SK-N-SH (cell line): Measurements from ENCODE around the gene TRAM2. TPM values are rescaled to one million over a fixed set of nuclear protein-coding genes. Genes with fewer than 3 reads are reported as not detected.

Source experiments
- CTCF ChIA-PET: fragments of 300-600, 350-600 bp; formaldehyde crosslinking; extraction: SDS; loops from one replicate; lab custom pipeline; 2021; lab: Yijun Ruan, JAX
- POLR2A ChIA-PET: fragments of 350-600 bp; sonication (Branson Sonifier 250); formaldehyde crosslinking; extraction: SDS; loops from one replicate; lab custom pipeline; 2020; ENCODE audit warnings: antibody characterized with exemption, inconsistent platforms; lab: Yijun Ruan, JAX
- DNase-seq: peaks from one replicate; pipeline ENCODE4 v3.0.0; 2012
- H2AFZ ChIP-seq: fragments of 200-600 bp; sonication (generic); 2 replicates; pipeline ENCODE4 v1.8.1; 2016; ENCODE audit warnings: antibody characterized with exemption, mild to moderate bottlenecking, low read depth
- H3F3A ChIP-seq: fragments of 200-600 bp; sonication (generic); replicated peaks from 2 replicates; pipeline ENCODE3; 2016; ENCODE audit warnings: antibody characterized with exemption, mild to moderate bottlenecking; ENCODE audit not compliant: insufficient read depth
- H3K27ac ChIP-seq, 2 experiments: fragments of 200-500 bp in 1 of 2; fragments of 200-600 bp in 1 of 2; sonication (Bioruptor generic) in 1 of 2; sonication (generic), shearing (Covaris generic) in 1 of 2; 2 replicates each; pipeline versions ENCODE4 v1.5.1 to v1.6.1; 2014 to 2016; ENCODE audit warnings: low read depth in 2 of 2, inconsistent platforms in 1 of 2, low read length in 1 of 2, mild to moderate bottlenecking in 1 of 2, mixed read lengths in 1 of 2
- H3K27me3 ChIP-seq: fragments of 200-600 bp; sonication (generic), shearing (Covaris generic); 2 replicates; pipeline ENCODE4 v1.6.1; 2016; ENCODE audit warnings: mixed run types; ENCODE audit not compliant: insufficient read depth
- H3K36me3 ChIP-seq, 2 experiments: fragments of 200-500 bp in 1 of 2; fragments of 200-600 bp in 1 of 2; sonication (Bioruptor generic) in 1 of 2; sonication (generic) in 1 of 2; replicated peaks in 1 of 2; 2 replicates each; pipeline versions ENCODE3 to v1.5.1; 2014 to 2016; ENCODE audit warnings: low read length in 1 of 2, mild to moderate bottlenecking in 1 of 2; ENCODE audit not compliant: insufficient read depth in 2 of 2, control insufficient read depth in 1 of 2
- H3K4me1 ChIP-seq, 2 experiments: fragments of 200-500 bp in 1 of 2; fragments of 200-600 bp in 1 of 2; sonication (Bioruptor generic) in 1 of 2; sonication (generic), shearing (Covaris generic) in 1 of 2; 2 replicates each; pipeline versions ENCODE4 v1.5.1 to v1.6.1; 2014 to 2016; ENCODE audit warnings: low read depth in 1 of 2, low read length in 1 of 2, mixed run types in 1 of 2; ENCODE audit not compliant: insufficient read depth in 2 of 2, control insufficient read depth in 1 of 2
- H3K4me2 ChIP-seq: fragments of 200-600 bp; sonication (generic), shearing (Covaris generic); 2 replicates; pipeline ENCODE4 v1.6.1; 2017; ENCODE audit warnings: mixed run types
- H3K4me3 ChIP-seq, 2 experiments: fragments of 200-500 bp in 1 of 2; fragments of 200-600 bp in 1 of 2; sonication (Bioruptor generic) in 1 of 2; sonication (generic), shearing (Covaris generic) in 1 of 2; 2 replicates each; pipeline versions ENCODE4 v1.5.1 to v1.8.1; 2014 to 2016; ENCODE audit warnings: low read depth in 2 of 2, inconsistent platforms in 1 of 2, low read length in 1 of 2, mild to moderate bottlenecking in 1 of 2, mixed read lengths in 1 of 2, moderate library complexity in 1 of 2
- H3K79me2 ChIP-seq: fragments of 200-600 bp; sonication (generic); 2 replicates; pipeline ENCODE4 v1.8.1; 2017; ENCODE audit warnings: mild to moderate bottlenecking; ENCODE audit not compliant: insufficient read depth
- H3K9ac ChIP-seq: fragments of 200-600 bp; sonication (generic); 2 replicates; pipeline ENCODE4 v1.6.1; 2017; ENCODE audit warnings: mixed run types
- H3K9me2 ChIP-seq: fragments of 200-600 bp; sonication (generic); 2 replicates; pipeline ENCODE4 v1.6.1; 2017; ENCODE audit warnings: mixed run types
- H3K9me3 ChIP-seq: fragments of 200-600 bp; sonication (generic); 2 replicates; pipeline ENCODE4 v1.6.1; 2017; ENCODE audit warnings: mixed run types, mild to moderate bottlenecking, moderate library complexity
- H4K20me1 ChIP-seq: fragments of 200-600 bp; sonication (generic); 2 replicates; pipeline ENCODE4 v1.6.1; 2017; ENCODE audit warnings: mild to moderate bottlenecking, mixed run types; ENCODE audit not compliant: insufficient read depth
- CHD2 ChIP-seq: fragments of 150-350 bp; IDR thresholded peaks from 2 replicates; pipeline ENCODE4 v1.6.1; 2018; ENCODE audit warnings: low read length; ENCODE audit not compliant: partially characterized antibody
- EP300 ChIP-seq, 2 experiments: IDR thresholded peaks; 2 replicates each; pipeline versions ENCODE4 v1.4.0 to v1.6.1; 2012; ENCODE audit warnings: borderline replicate concordance in 1 of 2, low read depth in 1 of 2, low read length in 1 of 2
- GABPA ChIP-seq: IDR thresholded peaks from 2 replicates; pipeline ENCODE4 v1.4.0; 2012; ENCODE audit warnings: low read depth, mild to moderate bottlenecking
- GATA2 ChIP-seq: sonication (generic); formaldehyde crosslinking; IDR thresholded peaks from 2 replicates; pipeline ENCODE4 v1.5.0; 2020; ENCODE audit warnings: mild to moderate bottlenecking, missing genetic modification reagents
- JUND ChIP-seq: IDR thresholded peaks from 2 replicates; pipeline ENCODE4 v1.4.0; 2012
- MXI1 ChIP-seq: IDR thresholded peaks from 2 replicates; pipeline ENCODE4 v1.6.1; 2012; ENCODE audit warnings: mild to moderate bottlenecking, low read depth, low read length, improper control_type of control experiment
- NRF1 ChIP-seq: IDR thresholded peaks from 2 replicates; pipeline ENCODE4 v1.6.1; 2012; ENCODE audit warnings: low read depth, mild to moderate bottlenecking, low read length
- RAD21 ChIP-seq: IDR thresholded peaks from 2 replicates; pipeline ENCODE4 v1.6.1; 2012; ENCODE audit warnings: mild to moderate bottlenecking, low read length
- RCOR1 ChIP-seq: fragments of 150-350 bp; IDR thresholded peaks from 2 replicates; pipeline ENCODE4 v1.6.1; 2017; ENCODE audit warnings: antibody characterized with exemption, low read length
- WGBS: methylation state at CpG from one replicate; pipeline ENCODE4 v1.1.6; 2017; ENCODE audit warnings: low lambda C conversion rate; 5-methylcytosine and 5-hydroxymethylcytosine counted together
- polyA plus RNA-seq, 3 experiments: library from polyadenylated mRNA; depleted of rRNA; stranded (reverse); fragments of >200 nt; gene quantifications; 2 replicates each; pipeline ENCODE4 v1.2.3, GENCODE V29; 2012
- TF ChIP-seq, protein P1 (sequence below): fragments of 150-350 bp; IDR thresholded peaks from 2 replicates; pipeline ENCODE4 v1.6.1; 2017; ENCODE audit warnings: antibody characterized with exemption, low read length, low read depth, borderline replicate concordance
- TF ChIP-seq, protein P2 (sequence below): IDR thresholded peaks from 2 replicates; pipeline ENCODE4 v1.6.1; 2012; ENCODE audit warnings: mild to moderate bottlenecking, low read depth, low read length, moderate library complexity
- TF ChIP-seq, protein P3 (sequence below): IDR thresholded peaks from 2 replicates; pipeline ENCODE4 v1.4.0; 2012; ENCODE audit warnings: low read depth

Gene TRAM2
- polyA plus RNA-seq, 1 of the 3 experiments (the other 2 are of a cell fraction), result 26.4 TPM

DNA sequence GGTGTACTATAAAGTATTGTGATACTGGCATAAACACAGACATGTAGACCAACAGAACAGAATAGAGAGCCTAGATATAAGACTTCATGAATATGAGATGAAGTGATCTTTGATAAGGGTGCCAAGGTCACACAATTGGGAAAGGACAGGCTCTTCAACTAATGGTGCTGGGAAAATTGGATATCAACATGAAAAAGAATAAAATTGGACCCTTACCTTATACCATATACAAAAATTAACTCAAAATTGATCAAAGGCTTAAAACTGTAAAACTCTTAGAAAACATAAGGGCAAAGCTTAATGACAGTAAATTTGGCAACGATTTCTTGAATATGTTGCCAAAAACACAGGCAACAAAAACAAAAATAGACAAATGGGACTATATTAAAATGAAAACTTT lies 44.8 kb upstream of the TRAM2 start:
- Histone ChIP-seq H4K20me1 (no peaks in the 10 kb centered on the region), H3K36me3 (no peaks in the 10 kb centered on the region), H3F3A (no peaks in the 10 kb centered on the region), H3K79me2 (no peaks in the 10 kb centered on the region), H3K4me2 (no peak overlapping the region), H3K4me3 (no peak overlapping the region), H3K9me2 (no peaks in the 10 kb centered on the region), H3K4me1 (0 out of 4 replicates have a peak, but pooled peaks cover 0 to 6% of the 10 kb centered on the region in 2 experiments), H3K27me3 (no peaks in the 10 kb centered on the region), H3K27ac (no peak overlapping the region), H3K9ac (no peak overlapping the region), H3K9me3 (no peaks in the 10 kb centered on the region), H2AFZ (no peak overlapping the region)
- 30% methylated on average over 1 of the region's 1 CpG for WGBS
- TF ChIP-seq RAD21 (no peak), GABPA (no peak)
- TF ChIP-seq, protein P1, sequence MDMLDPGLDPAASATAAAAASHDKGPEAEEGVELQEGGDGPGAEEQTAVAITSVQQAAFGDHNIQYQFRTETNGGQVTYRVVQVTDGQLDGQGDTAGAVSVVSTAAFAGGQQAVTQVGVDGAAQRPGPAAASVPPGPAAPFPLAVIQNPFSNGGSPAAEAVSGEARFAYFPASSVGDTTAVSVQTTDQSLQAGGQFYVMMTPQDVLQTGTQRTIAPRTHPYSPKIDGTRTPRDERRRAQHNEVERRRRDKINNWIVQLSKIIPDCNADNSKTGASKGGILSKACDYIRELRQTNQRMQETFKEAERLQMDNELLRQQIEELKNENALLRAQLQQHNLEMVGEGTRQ, result no peak
- CTCF ChIA-PET, result interaction anchor here (1.6 kb wide), 1 partner anchor 24 kb away, joined by 4 read pairs; no protein-coding TSS in a partner anchor
- no peak for DNase-seq
- POLR2A ChIA-PET, result no interaction called here

DNA sequence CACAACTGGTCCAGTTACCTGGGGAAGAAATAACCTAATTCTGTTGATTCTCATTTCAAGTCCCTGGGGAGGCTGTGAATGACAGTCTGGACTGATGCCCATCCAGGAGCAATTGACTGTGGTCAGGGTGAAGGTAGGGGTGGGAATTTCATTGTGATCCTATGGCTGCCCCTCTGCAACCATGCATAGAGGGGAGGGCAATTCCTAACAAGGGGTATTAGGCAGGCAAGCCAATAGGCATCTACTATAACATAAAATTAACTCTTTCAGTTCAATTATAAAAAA lies 44.0 kb upstream of the TRAM2 start:
- no peaks in the 10 kb centered on the region for H3K79me2 ChIP-seq
- DNase-seq, result no peak
- CTCF ChIA-PET, result no interaction called here

More for the DNA sequence above, 44.0 kb upstream of the TRAM2 start:
- Histone ChIP-seq H3K36me3 (no peaks in the 10 kb centered on the region), H3K27ac (no peak overlapping the region), H3K4me1 (peaks cover 0 to 13% of the 10 kb centered on the region in 2 experiments; a peak in 1 of 4 replicates), H3K4me2 (no peak overlapping the region), H3K27me3 (no peaks in the 10 kb centered on the region), H3K9ac (no peak overlapping the region), H4K20me1 (no peaks in the 10 kb centered on the region), H3K4me3 (no peak overlapping the region), H3K9me2 (no peaks in the 10 kb centered on the region), H3F3A (peaks cover 6% of the 10 kb centered on the region), H3K9me3 (no peaks in the 10 kb centered on the region), H2AFZ (no peak overlapping the region)
- TF ChIP-seq, protein P2, sequence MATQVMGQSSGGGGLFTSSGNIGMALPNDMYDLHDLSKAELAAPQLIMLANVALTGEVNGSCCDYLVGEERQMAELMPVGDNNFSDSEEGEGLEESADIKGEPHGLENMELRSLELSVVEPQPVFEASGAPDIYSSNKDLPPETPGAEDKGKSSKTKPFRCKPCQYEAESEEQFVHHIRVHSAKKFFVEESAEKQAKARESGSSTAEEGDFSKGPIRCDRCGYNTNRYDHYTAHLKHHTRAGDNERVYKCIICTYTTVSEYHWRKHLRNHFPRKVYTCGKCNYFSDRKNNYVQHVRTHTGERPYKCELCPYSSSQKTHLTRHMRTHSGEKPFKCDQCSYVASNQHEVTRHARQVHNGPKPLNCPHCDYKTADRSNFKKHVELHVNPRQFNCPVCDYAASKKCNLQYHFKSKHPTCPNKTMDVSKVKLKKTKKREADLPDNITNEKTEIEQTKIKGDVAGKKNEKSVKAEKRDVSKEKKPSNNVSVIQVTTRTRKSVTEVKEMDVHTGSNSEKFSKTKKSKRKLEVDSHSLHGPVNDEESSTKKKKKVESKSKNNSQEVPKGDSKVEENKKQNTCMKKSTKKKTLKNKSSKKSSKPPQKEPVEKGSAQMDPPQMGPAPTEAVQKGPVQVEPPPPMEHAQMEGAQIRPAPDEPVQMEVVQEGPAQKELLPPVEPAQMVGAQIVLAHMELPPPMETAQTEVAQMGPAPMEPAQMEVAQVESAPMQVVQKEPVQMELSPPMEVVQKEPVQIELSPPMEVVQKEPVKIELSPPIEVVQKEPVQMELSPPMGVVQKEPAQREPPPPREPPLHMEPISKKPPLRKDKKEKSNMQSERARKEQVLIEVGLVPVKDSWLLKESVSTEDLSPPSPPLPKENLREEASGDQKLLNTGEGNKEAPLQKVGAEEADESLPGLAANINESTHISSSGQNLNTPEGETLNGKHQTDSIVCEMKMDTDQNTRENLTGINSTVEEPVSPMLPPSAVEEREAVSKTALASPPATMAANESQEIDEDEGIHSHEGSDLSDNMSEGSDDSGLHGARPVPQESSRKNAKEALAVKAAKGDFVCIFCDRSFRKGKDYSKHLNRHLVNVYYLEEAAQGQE, result no peak
- no peak for TF ChIP-seq GABPA
- no peak for TF ChIP-seq EP300 (IDR thresholded peaks at IDR 0.05; ENCODE audit: borderline replicate concordance in 1 of 2, low read depth in 1 of 2, low read length in 1 of 2)
- TF ChIP-seq GATA2 (CRISPR knock-in tag), result no peak
- no peak for TF ChIP-seq CHD2
- TF ChIP-seq RCOR1, result no peak
- no peak for TF ChIP-seq JUND
- TF ChIP-seq NRF1, result no peak
- TF ChIP-seq, protein P3, sequence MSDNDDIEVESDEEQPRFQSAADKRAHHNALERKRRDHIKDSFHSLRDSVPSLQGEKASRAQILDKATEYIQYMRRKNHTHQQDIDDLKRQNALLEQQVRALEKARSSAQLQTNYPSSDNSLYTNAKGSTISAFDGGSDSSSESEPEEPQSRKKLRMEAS, result no peak
- no peak for TF ChIP-seq MXI1
- POLR2A ChIA-PET, result no interaction called here
